Tibial nerve (tissue), 4 donors: Measurements from ENCODE around the gene NUB1. TPM values are rescaled to one million over a fixed set of nuclear protein-coding genes. Genes with fewer than 3 reads are reported as not detected.
"Not testable (repeated sequence)": the region's sequence is repeated elsewhere in the genome, so short reads cannot be mapped to it uniquely, and the experiment has no call there.

ENCODE experiments used
- DNase-seq, 2 donors: peaks; one replicate each; pipeline ENCODE4 v3.0.0-alpha.2; 2019; ENCODE audit warnings: low spot score in 2 of 2
- H3K27ac ChIP-seq, 4 donors: fragments of 200-600 bp; sonication (generic) in 3 of 4; one replicate each; pipeline ENCODE4 v1.5.1; 2017 to 2019; ENCODE audit warnings: mild to moderate bottlenecking in 1 of 4
- H3K27me3 ChIP-seq, 2 donors: fragments of 200-600 bp; sonication (generic) in 1 of 2; one replicate each; pipeline versions ENCODE4 v1.5.1 to v1.6.0; 2017 to 2019
- H3K36me3 ChIP-seq, 3 donors: fragments of 200-600 bp; sonication (generic); one replicate each; pipeline ENCODE4 v1.5.1; 2018 to 2019
- H3K4me1 ChIP-seq, 4 donors: fragments of 200-600 bp; sonication (generic) in 3 of 4; one replicate each; pipeline ENCODE4 v1.5.1; 2017 to 2019
- H3K4me3 ChIP-seq, 4 donors: fragments of 200-600 bp; sonication (generic) in 3 of 4; one replicate each; pipeline ENCODE4 v1.5.1; 2017 to 2019; ENCODE audit warnings: mild to moderate bottlenecking in 1 of 4, moderate library complexity in 1 of 4
- H3K9me3 ChIP-seq, 4 donors: fragments of 200-600 bp; sonication (generic) in 3 of 4; one replicate each; pipeline ENCODE4 v1.5.1; 2017 to 2019
- CTCF ChIP-seq, 5 experiments: fragments of 200-600 bp in 3 of 5; fragments of 450-650 bp in 2 of 5; sonication (generic) in 3 of 5; IDR thresholded peaks; one replicate each; pipeline ENCODE4 v1.5.1; 2016 to 2019; ENCODE audit warnings: antibody characterized with exemption in 5 of 5, mild to moderate bottlenecking in 3 of 5, moderate library complexity in 2 of 5
- EP300 ChIP-seq, 2 donors: sonication (generic); formaldehyde crosslinking; IDR thresholded peaks; one replicate each; pipeline ENCODE4 v1.6.1; 2017; ENCODE audit warnings: antibody characterized with exemption in 2 of 2, mild to moderate bottlenecking in 1 of 2
- POLR2A ChIP-seq, 2 donors: fragments of 450-650 bp; IDR thresholded peaks; one replicate each; pipeline ENCODE4 v1.6.1; 2017; ENCODE audit warnings: antibody characterized with exemption in 2 of 2, mild to moderate bottlenecking in 2 of 2, moderate library complexity in 2 of 2
- WGBS, 2 donors: methylation state at CpG; one replicate each; pipeline ENCODE4 v1.1.5; 2018; 5-methylcytosine and 5-hydroxymethylcytosine counted together
- total RNA-seq, 4 donors: library from RNA; depleted of rRNA; stranded (reverse); fragments of >200 nt; gene quantifications; one replicate each; pipeline ENCODE4 v1.1.0, GENCODE V29; 2016

NUB1 gene
- total RNA-seq, 4 donors from 2014 or later = 40.8 to 66.3 (median 60.1) TPM

DNA sequence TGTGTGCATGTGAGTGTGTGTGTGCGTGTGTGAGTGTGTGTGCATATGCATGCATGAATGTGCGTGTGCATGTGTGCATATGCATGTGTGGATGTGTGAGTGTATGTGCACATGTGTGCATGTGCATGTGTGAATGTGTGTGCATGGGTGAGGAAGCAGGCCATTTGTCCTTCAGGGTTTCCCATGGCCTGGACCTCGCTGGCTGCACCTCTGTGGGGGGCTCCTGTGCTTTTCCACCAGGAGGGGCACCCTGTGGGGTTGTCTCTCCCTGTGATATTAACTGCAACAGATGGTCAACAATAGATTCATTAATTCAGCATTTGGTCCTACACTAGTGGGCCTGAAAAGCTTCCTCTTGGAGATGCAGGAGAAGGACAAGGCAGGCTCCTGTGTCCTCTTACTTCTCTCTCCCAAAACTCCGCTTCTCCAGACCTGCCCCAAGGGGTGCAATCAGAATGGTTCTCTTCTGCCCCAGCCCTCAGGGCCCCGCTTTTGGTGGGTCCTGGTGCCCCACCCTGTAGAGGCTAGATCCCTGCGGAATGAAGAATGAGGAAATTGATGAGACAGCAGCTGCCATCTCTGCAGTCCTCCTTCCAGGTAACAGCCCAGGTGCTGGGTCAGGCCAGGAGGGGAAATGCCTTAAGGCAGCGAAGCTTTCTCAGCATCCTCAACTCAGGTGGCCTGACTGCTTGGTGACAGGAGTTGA lies 41.5 kb upstream of the NUB1 start:
- no peak overlapping the region for H3K27ac ChIP-seq

GRCh38 chr7:151301471-151302462 lies 39.8 kb upstream of the NUB1 start:
- H3K9me3 ChIP-seq = no peaks in the 10 kb centered on the region
- H3K36me3 ChIP-seq = no peaks in the 10 kb centered on the region
- no peak for DNase-seq
- H3K4me1 ChIP-seq = peaks cover 0 to 10% (median 5%) of the 10 kb centered on the region in 4 donors
- no peak for TF ChIP-seq POLR2A (IDR thresholded peaks at IDR 0.05)
- TF ChIP-seq EP300 (IDR thresholded peaks at IDR 0.05) = no peak
- no peak for TF ChIP-seq CTCF (IDR thresholded peaks at IDR 0.05)
- 85 to 87% methylated on average over 20 of the region's 20 CpGs for WGBS, 2 donors
- no peak overlapping the region for H3K4me3 ChIP-seq
- H3K27ac ChIP-seq = no peak overlapping the region
- H3K27me3 ChIP-seq = peaks cover 0 to 56% of the 10 kb centered on the region in 2 donors

More for the DNA sequence above, 41.5 kb upstream of the NUB1 start:
- no peak for DNase-seq
- no peaks in the 10 kb centered on the region for H3K36me3 ChIP-seq
- WGBS, 2 donors = 84 to 92% methylated on average over 7 of the region's 7 CpGs
- peaks cover 0 to 10% (median 5%) of the 10 kb centered on the region in 4 donors for H3K4me1 ChIP-seq
- H3K27me3 ChIP-seq = peaks cover 0 to 41% of the 10 kb centered on the region in 2 donors
- no peaks in the 10 kb centered on the region for H3K9me3 ChIP-seq
- no peak overlapping the region for H3K4me3 ChIP-seq
- no peak for TF ChIP-seq EP300 (IDR thresholded peaks at IDR 0.05)
- no peak for TF ChIP-seq POLR2A (IDR thresholded peaks at IDR 0.05)
- no peak for TF ChIP-seq CTCF (IDR thresholded peaks at IDR 0.05)

- not testable (repeated sequence) for H3K9me3 ChIP-seq, H3K27ac ChIP-seq, H3K4me1 ChIP-seq, H3K4me3 ChIP-seq, DNase-seq, H3K36me3 ChIP-seq
- WGBS, 2 donors = 81 to 82% methylated on average over 19 of the region's 19 CpGs
- peaks cover 0 to 66% of the 10 kb centered on the region in 2 donors for H3K27me3 ChIP-seq
Measured at GRCh38 chr7:151304251-151304650, 37.4 kb upstream of the NUB1 start.

- TF ChIP-seq EP300 (IDR thresholded peaks at IDR 0.05) (no peak), POLR2A (IDR thresholded peaks at IDR 0.05) (no peak), CTCF (IDR thresholded peaks at IDR 0.05) (no peak)
- H3K4me1 ChIP-seq = peaks cover 0 to 10% (median 5%) of the 10 kb centered on the region in 4 donors
- H3K27ac ChIP-seq = no peak overlapping the region
- DNase-seq = no peak
- peaks cover 0 to 66% of the 10 kb centered on the region in 2 donors for H3K27me3 ChIP-seq
- 27 to 30% methylated on average over 7 of the region's 7 CpGs for WGBS, 2 donors
- no peak overlapping the region for H3K4me3 ChIP-seq
- H3K36me3 ChIP-seq = no peaks in the 10 kb centered on the region
- H3K9me3 ChIP-seq = no peaks in the 10 kb centered on the region
Measured at GRCh38 chr7:151304856-151305255, 36.8 kb upstream of the NUB1 start.

GRCh38 chr7:151306374-151306773 lies 35.2 kb upstream of the NUB1 start:
- Histone ChIP-seq H3K27ac (no peak overlapping the region), H3K9me3 (peaks cover 0 to 5% (median 0%) of the 10 kb centered on the region in 4 donors), H3K27me3 (peaks cover 0 to 66% of the 10 kb centered on the region in 2 donors), H3K4me1 (peaks cover 0 to 10% (median 5%) of the 10 kb centered on the region in 4 donors), H3K36me3 (no peaks in the 10 kb centered on the region), H3K4me3 (no peak overlapping the region)
- DNase-seq = no peak
- WGBS, 2 donors = 86 to 87% methylated on average over 8 of the region's 8 CpGs
- TF ChIP-seq EP300 (IDR thresholded peaks at IDR 0.05) (no peak), POLR2A (IDR thresholded peaks at IDR 0.05) (no peak), CTCF (IDR thresholded peaks at IDR 0.05) (no peak)
